GM21515 (cell line): ENCODE data around the gene CNKSR3.
"Not testable (repeated sequence)": the region's sequence is repeated elsewhere in the genome, so short reads cannot be mapped to it uniquely, and the experiment has no call there.

Source experiments
- ATAC-seq: cut with Tn5 transposase; IDR thresholded peaks from one replicate; pipeline ENCODE4 v1.9.1; 2021; ENCODE audit not compliant: unreplicated experiment

Gene CNKSR3

GRCh38 chr6:154510144-154510905 lies at the start of gene CNKSR3:
CNKSR3 (minus strand) TSS chr6:154510685; CDS start chr6:154510114, 571 bp downstream.
- ATAC-seq, result peak; percentile 55

- ATAC-seq, result no peak
These were observed 48.5 kb upstream of the CNKSR3 start for GRCh38 chr6:154558984-154559383.

- no peak for ATAC-seq
These were observed 48.0 kb upstream of the CNKSR3 start for GRCh38 chr6:154558513-154558912.

- ATAC-seq, result no peak
These were observed 44.7 kb upstream of the CNKSR3 start for GRCh38 chr6:154555073-154555677.

- no peak for ATAC-seq
These were observed 44.0 kb upstream of the CNKSR3 start for GRCh38 chr6:154554491-154554890.

GRCh38 chr6:154550779-154551178 lies 40.3 kb upstream of the CNKSR3 start:
- ATAC-seq, result no peak

GRCh38 chr6:154549179-154549578 lies 38.7 kb upstream of the CNKSR3 start:
- ATAC-seq, result no peak

GRCh38 chr6:154548130-154548830 lies 37.8 kb upstream of the CNKSR3 start:
- ATAC-seq, result no peak

GRCh38 chr6:154543628-154544027 lies 33.1 kb upstream of the CNKSR3 start:
- no peak for ATAC-seq

- ATAC-seq, result no peak
These were observed 32.3 kb upstream of the CNKSR3 start for GRCh38 chr6:154542747-154543146.

GRCh38 chr6:154541837-154542236 lies 31.4 kb upstream of the CNKSR3 start:
- not testable (repeated sequence) for ATAC-seq

GRCh38 chr6:154539593-154540269 lies 29.2 kb upstream of the CNKSR3 start:
- no peak for ATAC-seq

GRCh38 chr6:154538640-154539191 lies 28.2 kb upstream of the CNKSR3 start:
- ATAC-seq, result no peak

GRCh38 chr6:154537511-154538325 lies 27.2 kb upstream of the CNKSR3 start:
- ATAC-seq, result no peak

- no peak for ATAC-seq
These were observed 26.5 kb upstream of the CNKSR3 start for GRCh38 chr6:154536999-154537398.

- ATAC-seq, result no peak
These were observed 25.8 kb upstream of the CNKSR3 start for GRCh38 chr6:154536255-154536654.

GRCh38 chr6:154535851-154536250 lies 25.4 kb upstream of the CNKSR3 start:
- ATAC-seq, result no peak

GRCh38 chr6:154535147-154535546 lies 24.7 kb upstream of the CNKSR3 start:
- ATAC-seq, result no peak

- ATAC-seq, result no peak
These were observed 24.0 kb upstream of the CNKSR3 start for GRCh38 chr6:154534531-154534930.

GRCh38 chr6:154532426-154532825 lies 21.9 kb upstream of the CNKSR3 start:
- ATAC-seq, result no peak
